Stimulated activated CD8-positive, alpha-beta memory T cell treated with anti-CD3 and anti-CD28 coated beads, Interleukin-7, amount 100 ng/mL, for 48 hours (primary cell): Measurements from ENCODE around the gene LDLRAD3.

Experiments
- DNase-seq, 2 donors: peaks; one replicate each; pipeline ENCODE4 v3.0.0-alpha.2; 2020; ENCODE audit warnings: low read depth in 1 of 2; ENCODE audit errors: extremely low read depth in 1 of 2

LDLRAD3 gene

GRCh38 chr11:36126678-36127077 lies 182.8 kb downstream of the LDLRAD3 start:
- no peak for DNase-seq

- no peak for DNase-seq
These were observed 183.7 kb downstream of the LDLRAD3 start for GRCh38 chr11:36127550-36127949.

GRCh38 chr11:36129955-36130354 lies 186.1 kb downstream of the LDLRAD3 start:
- DNase-seq = no peak

GRCh38 chr11:36130401-36130800 lies 186.5 kb downstream of the LDLRAD3 start:
- DNase-seq = no peak

GRCh38 chr11:36131721-36132397 lies 188.0 kb downstream of the LDLRAD3 start:
- peak in 1 of 2 donors; percentile 5 for DNase-seq

- no peak for DNase-seq
These were observed 189.1 kb downstream of the LDLRAD3 start for GRCh38 chr11:36132940-36133339.

- no peak for DNase-seq
These were observed 191.2 kb downstream of the LDLRAD3 start for GRCh38 chr11:36135076-36135475.

GRCh38 chr11:36139767-36140166 lies 195.9 kb downstream of the LDLRAD3 start:
- no peak for DNase-seq

- DNase-seq = no peak
These were observed 197.5 kb downstream of the LDLRAD3 start for GRCh38 chr11:36141196-36141953.

GRCh38 chr11:36141956-36142355 lies 198.1 kb downstream of the LDLRAD3 start:
- no peak for DNase-seq

- no peak for DNase-seq
These were observed 198.6 kb downstream of the LDLRAD3 start for GRCh38 chr11:36142439-36142838.

GRCh38 chr11:36142879-36143278 lies 199.0 kb downstream of the LDLRAD3 start:
- no peak for DNase-seq

- DNase-seq = no peak
These were observed 202.6 kb downstream of the LDLRAD3 start for GRCh38 chr11:36146437-36146836.

GRCh38 chr11:36147491-36147890 lies 203.6 kb downstream of the LDLRAD3 start:
- no peak for DNase-seq

GRCh38 chr11:36148701-36149100 lies 204.8 kb downstream of the LDLRAD3 start:
- DNase-seq = no peak

GRCh38 chr11:36149538-36150242 lies 205.8 kb downstream of the LDLRAD3 start:
- DNase-seq = peak; percentile 9 to 26

- DNase-seq = no peak
These were observed 207.1 kb downstream of the LDLRAD3 start for GRCh38 chr11:36150986-36151385.

GRCh38 chr11:36151933-36152580 lies 208.2 kb downstream of the LDLRAD3 start:
- no peak for DNase-seq

GRCh38 chr11:36153551-36153950 lies 209.7 kb downstream of the LDLRAD3 start:
- DNase-seq = no peak

- DNase-seq = no peak
These were observed 211.3 kb downstream of the LDLRAD3 start for GRCh38 chr11:36155124-36155561.

GRCh38 chr11:36155770-36156160 lies 211.9 kb downstream of the LDLRAD3 start:
- DNase-seq = no peak
